ENCODE results near the gene CFAP90.

DNA sequence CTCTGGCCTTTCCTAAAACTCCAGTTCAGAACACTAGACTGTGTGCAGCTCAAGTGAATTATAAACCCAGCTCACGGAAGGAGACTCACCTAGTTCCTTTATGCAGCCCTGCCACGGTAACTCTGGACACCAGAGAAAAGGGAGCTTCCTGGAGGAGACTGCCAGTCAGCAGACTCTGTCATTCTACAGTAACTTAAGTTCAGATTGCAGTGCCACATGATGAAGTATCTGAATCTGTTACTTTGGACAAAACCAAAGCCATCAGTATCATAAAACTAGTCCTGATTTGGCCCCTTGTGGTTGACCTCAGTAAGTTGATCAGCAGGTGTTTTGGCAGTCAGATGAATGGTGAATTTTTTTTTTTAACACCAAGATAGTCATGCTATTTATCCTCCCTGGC is 20.7 kb upstream of the CFAP90 start:
- no peak for TF ChIP-seq POLR2A (IDR thresholded peaks at IDR 0.05)
- TF ChIP-seq, protein P1, sequence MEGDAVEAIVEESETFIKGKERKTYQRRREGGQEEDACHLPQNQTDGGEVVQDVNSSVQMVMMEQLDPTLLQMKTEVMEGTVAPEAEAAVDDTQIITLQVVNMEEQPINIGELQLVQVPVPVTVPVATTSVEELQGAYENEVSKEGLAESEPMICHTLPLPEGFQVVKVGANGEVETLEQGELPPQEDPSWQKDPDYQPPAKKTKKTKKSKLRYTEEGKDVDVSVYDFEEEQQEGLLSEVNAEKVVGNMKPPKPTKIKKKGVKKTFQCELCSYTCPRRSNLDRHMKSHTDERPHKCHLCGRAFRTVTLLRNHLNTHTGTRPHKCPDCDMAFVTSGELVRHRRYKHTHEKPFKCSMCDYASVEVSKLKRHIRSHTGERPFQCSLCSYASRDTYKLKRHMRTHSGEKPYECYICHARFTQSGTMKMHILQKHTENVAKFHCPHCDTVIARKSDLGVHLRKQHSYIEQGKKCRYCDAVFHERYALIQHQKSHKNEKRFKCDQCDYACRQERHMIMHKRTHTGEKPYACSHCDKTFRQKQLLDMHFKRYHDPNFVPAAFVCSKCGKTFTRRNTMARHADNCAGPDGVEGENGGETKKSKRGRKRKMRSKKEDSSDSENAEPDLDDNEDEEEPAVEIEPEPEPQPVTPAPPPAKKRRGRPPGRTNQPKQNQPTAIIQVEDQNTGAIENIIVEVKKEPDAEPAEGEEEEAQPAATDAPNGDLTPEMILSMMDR (IDR thresholded peaks at IDR 0.05 in 4 of 5, conservative IDR thresholded peaks at IDR 0.05 in 1 of 5): no peak

Data from gastrocnemius medialis (tissue), 4 donors.